Activated CD8-positive, alpha-beta memory T cell treated with anti-CD3 and anti-CD28 coated beads for 1 hour (primary cell): Measurements from ENCODE around the gene EDEM1.
"Not testable (repeated sequence)": the region's sequence is repeated elsewhere in the genome, so short reads cannot be mapped to it uniquely, and the experiment has no call there.

Experiments used
- DNase-seq, 2 donors: peaks; one replicate each; pipeline ENCODE4 v3.0.0-alpha.2; 2020; ENCODE audit warnings: low read depth in 1 of 2; ENCODE audit errors: extremely low read depth in 1 of 2

Gene EDEM1

GRCh38 chr3:5231074-5231473, 43.6 kb downstream of the EDEM1 start:
- DNase-seq: no peak

- no peak for DNase-seq
Observed at GRCh38 chr3:5231487-5231886, 44.0 kb downstream of the EDEM1 start.

- no peak for DNase-seq
Observed at GRCh38 chr3:5232570-5232969, 45.1 kb downstream of the EDEM1 start.

DNA sequence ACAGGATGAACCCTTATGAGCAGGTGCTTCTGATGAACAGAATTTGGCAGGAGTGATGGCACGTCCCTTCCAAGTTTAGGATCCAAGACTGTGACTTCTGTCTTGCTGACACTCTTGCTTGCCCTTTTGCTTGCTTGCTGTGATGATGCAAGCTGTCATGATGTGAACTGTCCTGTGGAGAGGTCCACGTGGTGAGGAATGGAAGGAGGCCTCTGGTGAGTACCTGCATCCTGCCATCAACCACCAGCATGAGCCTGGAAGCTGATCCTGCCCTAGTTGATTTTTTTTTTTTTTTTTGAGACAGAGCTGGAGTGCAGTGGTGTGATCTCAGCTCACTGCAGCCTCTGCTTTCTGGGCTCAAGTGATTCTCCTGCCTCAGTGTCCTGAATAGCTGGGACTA, 45.5 kb downstream of the EDEM1 start:
- DNase-seq: no peak

DNA sequence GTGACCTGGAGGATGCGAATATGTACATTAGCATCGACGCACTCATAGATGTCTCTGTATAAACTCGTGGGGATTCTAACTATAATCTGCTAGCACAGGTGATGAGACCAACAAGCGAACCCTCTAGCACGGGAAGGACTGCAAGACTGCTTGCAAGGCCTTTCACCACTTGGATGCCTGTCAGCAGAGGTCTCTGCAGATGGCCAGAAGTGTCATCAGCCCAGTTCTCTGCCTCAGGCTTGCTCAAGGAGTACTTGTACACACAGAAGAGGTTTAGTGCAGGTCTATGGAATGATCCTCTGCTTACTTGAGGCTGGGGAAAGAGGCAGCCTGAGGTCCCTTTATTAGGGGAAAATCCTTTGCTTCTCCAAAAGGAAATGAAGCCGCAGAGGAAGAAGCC, 48.1 kb downstream of the EDEM1 start:
- DNase-seq: no peak

- no peak for DNase-seq
Observed at GRCh38 chr3:5238545-5238944, 51.0 kb downstream of the EDEM1 start.

GRCh38 chr3:5239602-5240001, 52.1 kb downstream of the EDEM1 start:
- DNase-seq: no peak

GRCh38 chr3:5240740-5241139, 53.2 kb downstream of the EDEM1 start:
- DNase-seq: no peak

DNA sequence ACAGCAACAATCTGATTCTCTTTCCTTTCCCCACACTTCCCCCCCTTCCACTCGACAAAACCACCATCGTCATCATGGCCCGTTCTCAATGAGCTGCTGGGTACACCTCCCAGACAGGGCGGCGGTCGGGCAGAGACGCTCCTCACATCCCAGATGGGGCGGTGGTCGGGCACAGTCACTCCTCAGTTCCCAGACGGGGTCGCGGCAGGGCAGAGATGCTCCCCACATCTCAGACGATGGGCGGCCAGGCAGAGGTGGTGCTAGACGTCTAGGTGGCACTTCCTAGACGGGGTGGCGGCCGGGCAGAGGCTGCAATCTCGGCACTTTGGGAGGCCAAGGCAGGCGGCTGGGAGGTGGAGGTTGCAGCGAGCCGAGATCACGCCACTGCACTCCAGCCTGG, 55.3 kb downstream of the EDEM1 start:
- DNase-seq: not testable (repeated sequence)

- no peak for DNase-seq
Observed at GRCh38 chr3:5245927-5246326, 58.4 kb downstream of the EDEM1 start.

DNA sequence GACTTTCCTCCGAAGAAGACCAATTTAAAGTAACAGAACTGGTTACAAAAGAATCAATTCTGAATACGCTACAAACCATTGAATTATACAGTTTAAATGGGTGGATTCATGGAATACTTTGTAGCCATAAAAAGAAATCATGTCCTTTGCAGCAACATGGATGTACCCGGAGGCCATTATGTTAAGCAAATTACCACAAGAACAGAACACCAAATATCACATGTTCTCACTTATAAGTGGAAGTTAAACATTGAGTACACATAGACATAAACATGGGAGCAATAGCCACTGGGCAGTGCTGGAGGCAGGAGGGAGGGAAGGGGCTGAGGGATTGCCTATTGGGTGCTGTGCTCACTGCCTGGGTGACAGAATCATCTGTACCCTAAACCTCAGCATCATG, 61.3 kb downstream of the EDEM1 start:
- DNase-seq: no peak

- DNase-seq: no peak
Observed at GRCh38 chr3:5250467-5251195, 63.1 kb downstream of the EDEM1 start.

GRCh38 chr3:5251196-5251583, 63.7 kb downstream of the EDEM1 start:
- no peak for DNase-seq

GRCh38 chr3:5252131-5252530, 64.6 kb downstream of the EDEM1 start:
- no peak for DNase-seq

- DNase-seq: no peak
Observed at GRCh38 chr3:5254281-5255048, 67.0 kb downstream of the EDEM1 start.

GRCh38 chr3:5255404-5256344, 68.2 kb downstream of the EDEM1 start:
- DNase-seq: no peak

- DNase-seq: no peak
Observed at GRCh38 chr3:5258526-5258925, 71.0 kb downstream of the EDEM1 start.

DNA sequence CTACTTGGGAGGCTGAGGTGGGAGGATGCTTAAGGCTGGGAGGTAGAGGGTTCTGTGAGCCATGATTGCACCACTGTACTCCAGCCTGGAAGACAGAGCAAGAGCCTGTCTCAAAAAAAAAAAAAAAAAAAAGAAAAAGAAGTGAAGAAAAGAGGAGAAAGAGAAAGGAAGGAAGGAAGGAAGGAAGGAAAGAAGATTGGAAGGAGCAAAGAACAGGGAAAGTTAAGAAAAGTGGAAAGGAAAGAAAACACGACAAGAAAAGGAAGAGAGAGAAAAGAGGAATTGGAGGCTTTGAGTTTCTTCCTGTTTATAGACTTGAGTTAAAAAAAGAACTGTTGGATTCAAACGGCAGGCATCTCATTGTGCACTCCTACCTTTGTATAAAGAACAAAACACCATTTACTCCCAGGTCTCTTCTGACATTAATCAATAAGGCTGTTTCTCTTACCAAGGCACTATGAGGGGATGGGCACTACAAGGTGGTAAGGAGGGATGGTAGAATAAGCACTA, 73.5 kb downstream of the EDEM1 start:
- no peak for DNase-seq

DNA sequence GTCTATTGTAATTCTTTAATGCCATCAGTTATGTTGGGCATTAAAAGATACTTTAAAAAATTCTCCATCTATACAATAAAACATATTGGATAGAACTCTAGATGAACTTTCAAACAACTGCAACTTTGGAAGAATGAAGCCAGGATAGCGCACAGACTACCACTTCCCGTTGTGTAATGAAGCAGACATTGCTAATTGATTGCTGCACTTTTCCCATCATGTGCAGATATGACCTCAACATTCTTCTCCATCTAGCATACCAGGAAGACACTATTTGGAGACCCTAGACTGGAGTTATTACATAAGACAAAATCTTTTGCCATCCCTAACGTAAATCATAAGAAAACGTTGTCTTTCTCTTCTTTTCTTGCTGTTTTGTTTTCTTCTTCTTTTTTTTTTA, 75.0 kb downstream of the EDEM1 start:
- DNase-seq: no peak

DNA sequence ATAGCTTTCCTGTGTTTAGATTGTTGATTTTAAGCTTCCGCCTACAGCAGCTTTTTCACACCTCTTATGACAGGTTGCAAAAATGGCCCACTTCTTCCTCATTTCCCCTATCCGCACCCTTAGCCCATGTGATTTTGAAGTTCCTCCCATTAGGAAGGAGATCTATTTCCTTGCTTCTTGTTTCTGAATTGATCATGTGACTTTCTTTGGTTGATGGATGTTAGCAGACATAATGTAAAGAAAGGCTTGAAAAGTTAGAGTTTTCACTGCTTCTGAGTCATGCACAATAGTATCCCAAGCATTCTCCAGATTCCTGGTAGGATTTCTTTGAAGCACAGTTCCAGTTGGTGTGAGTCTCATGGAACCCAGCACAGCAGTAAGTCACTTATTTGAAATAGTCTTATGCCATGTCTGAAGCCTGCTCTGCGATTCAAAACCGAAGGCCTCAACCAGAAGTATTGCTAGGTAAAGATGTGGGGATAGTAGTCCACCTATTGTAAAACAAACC, 76.6 kb downstream of the EDEM1 start:
- DNase-seq: no peak
